Testis (tissue), 3 donors: ENCODE measurements around the gene TRAF7. TPM values are rescaled to one million over a fixed set of nuclear protein-coding genes. Genes with fewer than 3 reads are reported as not detected.
A peak's percentile ranks its signal among the peaks of the same experiment; 100 is the strongest.

Experiments
- DNase-seq: peaks from one replicate; pipeline ENCODE4 v3.0.0-alpha.2; 2019
- H3K27ac ChIP-seq, 2 donors: fragments of 200-600 bp; sonication (generic); one replicate each; pipeline ENCODE4 v1.5.1; 2019
- H3K27me3 ChIP-seq: fragments of 200-600 bp; sonication (generic); one replicate; pipeline ENCODE4 v1.5.1; 2019
- H3K36me3 ChIP-seq: fragments of 200-600 bp; sonication (generic); one replicate; pipeline ENCODE4 v1.5.1; 2017; ENCODE audit warnings: low read depth; ENCODE audit errors: missing control alignments
- H3K4me1 ChIP-seq: fragments of 200-600 bp; sonication (generic); one replicate; pipeline ENCODE4 v1.5.1; 2019
- H3K4me3 ChIP-seq, 2 donors: fragments of 200-600 bp; sonication (generic); one replicate each; pipeline ENCODE4 v1.5.1; 2017 to 2019
- H3K9me3 ChIP-seq: fragments of 200-600 bp; sonication (generic); one replicate; pipeline ENCODE4 v1.5.1; 2017
- CTCF ChIP-seq, 3 experiments: fragments of 450-650 bp in 2 of 3; fragments of 200-600 bp in 1 of 3; sonication (generic) in 1 of 3; IDR thresholded peaks; one replicate each; pipeline ENCODE4 v1.5.1; 2016 to 2019; ENCODE audit warnings: antibody characterized with exemption in 3 of 3, mild to moderate bottlenecking in 2 of 3, moderate library complexity in 1 of 3
- POLR2A ChIP-seq: fragments of 450-650 bp; IDR thresholded peaks from one replicate; pipeline ENCODE4 v1.6.1; 2017; ENCODE audit warnings: antibody characterized with exemption, mild to moderate bottlenecking, moderate library complexity
- WGBS, 2 donors: methylation state at CpG; one replicate each; pipeline ENCODE4 v1.1.5; 2018; 5-methylcytosine and 5-hydroxymethylcytosine counted together
- intact Hi-C: fragments of 100-400 bp; cut with DNase I; formaldehyde crosslinking; loops from one replicate; pipeline ENCODE4 v1.15.1; 2023; ENCODE audit warnings: low total_unique reads
- polyA plus RNA-seq: library from polyadenylated mRNA; stranded (reverse); fragments of 350-450 nt; fragmentation: Illumina TruSeq; extraction: RNeasy Lipid Tissue Mini Kit (QIAGEN cat#74804); gene quantifications from one replicate; pipeline ENCODE4 v1.2.3, GENCODE V29; 2014; ENCODE audit warnings: low read depth, low replicate concordance; ENCODE audit not compliant: insufficient read depth
- total RNA-seq, 2 donors: library from RNA; depleted of rRNA; stranded (reverse); fragments of >200 nt; gene quantifications; one replicate each; pipeline ENCODE4 v1.2.3, GENCODE V29; 2016

Gene TRAF7
- total and polyA plus RNA-seq, 3 donors from 2014 or later, result 36.0 to 46.1 (median 44.6) TPM

- H3K4me3 ChIP-seq, result peak overlapping the region; percentile 24 to 38
- no peak overlapping the region for H3K27ac ChIP-seq
- no peak for TF ChIP-seq POLR2A
- no peak for TF ChIP-seq CTCF (IDR thresholded peaks at IDR 0.05)
- WGBS, 2 donors, result 9 to 33% methylated on average over 7 to 101 of the region's 106 CpGs
- peak; percentile 71 for DNase-seq
- H3K4me1 ChIP-seq, result no peaks in the 10 kb centered on the region
- H3K9me3 ChIP-seq, result no peaks in the 10 kb centered on the region
- intact Hi-C loops, result no loop called here
- no peaks in the 10 kb centered on the region for H3K27me3 ChIP-seq
- no peaks in the 10 kb centered on the region for H3K36me3 ChIP-seq
These were observed 22.9 kb downstream of the TRAF7 start for GRCh38 chr16:2178321-2179106.

GRCh38 chr16:2179107-2179501 lies 23.5 kb downstream of the TRAF7 start:
- H3K27me3 ChIP-seq, result no peaks in the 10 kb centered on the region
- DNase-seq, result no peak
- H3K27ac ChIP-seq, result no peak overlapping the region
- H3K4me3 ChIP-seq, result no peak overlapping the region
- H3K4me1 ChIP-seq, result no peaks in the 10 kb centered on the region
- TF ChIP-seq POLR2A, result no peak
- no peak for TF ChIP-seq CTCF (IDR thresholded peaks at IDR 0.05)
- no peaks in the 10 kb centered on the region for H3K36me3 ChIP-seq
- 36% methylated on average over 49 of the region's 50 CpGs; no CpG with 5 or more reads in 1 of the 2 donors for WGBS, 2 donors
- intact Hi-C loops, result no loop called here
- no peaks in the 10 kb centered on the region for H3K9me3 ChIP-seq

- Histone ChIP-seq H3K9me3 (no peaks in the 10 kb centered on the region), H3K36me3 (no peaks in the 10 kb centered on the region), H3K27ac (no peak overlapping the region), H3K4me3 (no peak overlapping the region), H3K27me3 (no peaks in the 10 kb centered on the region), H3K4me1 (no peaks in the 10 kb centered on the region)
- TF ChIP-seq POLR2A (no peak), CTCF (IDR thresholded peaks at IDR 0.05) (no peak)
- intact Hi-C loops, result no loop called here
- no peak for DNase-seq
- WGBS, 2 donors, result 73 to 84% methylated on average over 15 to 29 of the region's 31 CpGs
These were observed 24.0 kb downstream of the TRAF7 start for GRCh38 chr16:2179576-2179975.

GRCh38 chr16:2180461-2180860 lies 24.9 kb downstream of the TRAF7 start:
- 92 to 96% methylated on average over 5 to 41 of the region's 43 CpGs for WGBS, 2 donors
- H3K4me3 ChIP-seq, result no peak overlapping the region
- no peak for TF ChIP-seq POLR2A
- no peak for TF ChIP-seq CTCF (IDR thresholded peaks at IDR 0.05)
- no peak for DNase-seq
- intact Hi-C loops, result no loop called here
- H3K27me3 ChIP-seq, result no peaks in the 10 kb centered on the region
- no peaks in the 10 kb centered on the region for H3K36me3 ChIP-seq
- no peaks in the 10 kb centered on the region for H3K4me1 ChIP-seq
- H3K9me3 ChIP-seq, result no peaks in the 10 kb centered on the region
- H3K27ac ChIP-seq, result no peak overlapping the region
